HG02642 (cell line): ENCODE measurements around the gene PHKG1.
"Not testable (repeated sequence)": the region's sequence is repeated elsewhere in the genome, so short reads cannot be mapped to it uniquely, and the experiment has no call there.

Source experiments
- ATAC-seq: cut with Tn5 transposase; IDR thresholded peaks from one replicate; pipeline ENCODE4 v1.9.1; 2021; ENCODE audit warnings: mild to moderate bottlenecking; ENCODE audit not compliant: unreplicated experiment, poor library complexity

Gene PHKG1

DNA sequence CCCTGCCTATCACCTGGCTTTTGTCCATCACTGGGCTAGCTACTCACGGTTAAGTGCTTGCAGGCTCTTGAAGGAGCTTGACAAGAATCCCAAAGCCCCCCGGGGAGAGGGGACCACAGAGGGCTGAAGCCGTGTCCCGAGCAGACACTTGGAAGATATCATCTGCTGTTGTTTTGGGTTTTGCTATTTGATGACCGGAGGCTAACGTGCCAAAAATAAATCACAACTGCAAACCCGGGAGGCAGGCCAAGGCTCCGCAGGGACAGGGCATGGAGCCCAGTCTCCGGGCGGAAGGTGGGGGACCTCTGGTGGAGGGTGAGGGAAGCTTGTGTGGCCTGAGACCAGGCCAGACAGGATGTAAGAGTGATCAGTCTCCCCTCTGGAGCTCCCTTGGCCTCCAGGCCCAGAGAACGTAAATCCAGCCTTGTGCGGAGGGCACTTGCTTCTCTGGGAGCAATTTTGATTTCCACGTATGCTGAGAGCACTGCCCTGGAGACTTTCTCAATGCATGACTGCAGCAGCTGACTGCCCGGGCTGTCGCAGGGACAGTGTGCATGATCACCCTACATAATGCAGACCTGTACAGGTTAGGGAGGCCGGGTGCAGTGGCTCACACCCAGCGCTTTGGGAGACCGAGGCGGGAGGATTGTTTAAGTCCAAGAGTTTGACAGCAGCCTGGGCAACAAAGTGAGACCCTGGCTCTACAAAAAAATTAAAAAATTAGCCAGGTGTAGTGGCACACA, at the start of gene PHKG1:
PHKG1 (minus strand) TSS at position 164 of the 743 bp plus-strand sequence. CDS start 4,011 bp downstream, outside the sequence.
- no peak for ATAC-seq

DNA sequence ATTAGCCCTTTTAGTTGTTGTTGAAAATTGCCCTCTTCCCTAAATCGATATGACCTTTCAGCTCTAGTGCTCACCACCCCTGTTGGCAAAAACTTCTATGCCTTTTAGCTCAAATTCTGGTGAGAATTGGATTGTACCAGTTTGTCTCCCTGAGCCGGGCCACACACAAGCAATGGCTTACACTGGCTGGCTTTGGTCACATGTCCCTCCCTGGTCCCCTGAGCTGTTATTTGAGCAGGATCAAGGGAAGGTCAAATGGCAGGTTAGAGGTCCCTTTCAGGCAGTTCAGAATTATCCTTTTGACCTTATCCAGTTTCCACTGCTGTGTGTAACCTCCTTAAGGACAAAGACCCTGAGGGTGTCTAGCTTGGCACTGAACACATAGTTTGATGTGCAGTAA, 38.3 kb upstream of the PHKG1 start:
- not testable (repeated sequence) for ATAC-seq

DNA sequence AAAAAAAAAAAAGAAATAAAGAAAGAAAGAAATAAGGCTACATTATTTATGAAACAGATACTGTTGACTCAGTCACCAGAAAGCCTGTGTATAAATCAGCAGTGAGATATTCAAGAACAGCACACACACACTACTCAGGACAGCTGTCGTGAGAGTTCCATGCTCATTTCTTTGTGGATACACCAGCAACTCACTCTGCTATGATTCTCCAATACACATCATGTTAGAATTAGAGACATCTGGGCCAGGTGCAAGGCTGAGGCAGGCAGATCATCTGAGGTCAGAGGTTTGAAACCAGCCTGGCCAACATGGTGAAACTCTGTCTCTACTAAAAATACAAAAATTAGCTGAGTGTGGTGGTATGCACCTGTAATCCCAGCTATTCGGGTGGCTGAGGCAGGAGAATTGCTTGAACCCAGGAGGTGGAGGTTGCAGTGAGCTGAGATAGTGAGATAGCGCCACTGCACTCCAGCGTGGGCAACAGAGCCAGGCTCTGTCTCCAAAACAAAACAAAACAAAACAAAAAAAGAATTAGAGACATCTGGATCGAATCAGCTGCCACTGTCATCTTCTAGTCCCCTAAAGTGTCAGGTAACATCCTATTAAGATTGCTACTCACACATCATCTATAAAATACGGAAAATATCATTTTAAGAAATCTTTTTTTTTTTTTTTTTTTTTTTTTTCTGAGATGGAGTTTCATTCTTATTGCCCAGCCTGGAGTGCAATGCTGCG, 34.7 kb upstream of the PHKG1 start:
- no peak for ATAC-seq

DNA sequence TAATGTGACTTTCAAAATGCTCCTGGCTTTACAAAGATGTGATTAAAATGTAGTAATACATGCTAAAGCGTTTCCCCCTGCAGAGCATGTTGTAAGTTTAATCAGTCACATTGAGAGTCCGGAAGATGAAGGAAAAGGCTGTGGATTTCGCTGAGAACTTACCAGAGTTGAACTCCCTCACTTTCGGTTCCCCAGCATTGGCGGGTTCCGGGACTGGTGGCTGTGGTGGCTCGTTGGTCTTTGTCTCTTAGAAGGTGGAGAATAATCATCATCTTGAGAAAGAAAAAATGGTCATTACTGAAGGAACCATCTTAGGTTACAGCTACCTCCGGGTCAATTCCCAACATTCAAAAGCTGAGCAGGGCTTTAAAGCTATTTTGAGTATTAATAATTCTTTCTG, 33.1 kb upstream of the PHKG1 start:
- no peak for ATAC-seq

DNA sequence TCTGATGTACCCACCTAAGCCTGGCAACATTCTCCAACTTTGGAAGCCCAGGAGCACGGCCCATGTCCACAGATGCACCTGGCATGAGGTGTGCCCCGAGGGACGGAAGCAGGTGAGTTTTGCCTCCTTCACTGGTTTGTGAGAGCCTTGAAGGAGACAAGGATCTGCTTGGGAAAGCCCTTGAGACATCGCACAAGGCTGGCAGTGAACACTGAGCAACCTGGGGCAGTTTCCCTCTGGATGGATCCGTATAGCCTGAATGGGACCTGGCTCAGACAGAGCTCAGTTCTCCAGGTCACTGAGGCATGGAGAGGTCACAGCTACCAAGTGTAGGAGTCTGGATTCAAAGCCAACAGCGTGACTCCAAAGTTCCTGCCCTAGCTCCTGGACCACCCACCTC, 32.2 kb upstream of the PHKG1 start:
- no peak for ATAC-seq

DNA sequence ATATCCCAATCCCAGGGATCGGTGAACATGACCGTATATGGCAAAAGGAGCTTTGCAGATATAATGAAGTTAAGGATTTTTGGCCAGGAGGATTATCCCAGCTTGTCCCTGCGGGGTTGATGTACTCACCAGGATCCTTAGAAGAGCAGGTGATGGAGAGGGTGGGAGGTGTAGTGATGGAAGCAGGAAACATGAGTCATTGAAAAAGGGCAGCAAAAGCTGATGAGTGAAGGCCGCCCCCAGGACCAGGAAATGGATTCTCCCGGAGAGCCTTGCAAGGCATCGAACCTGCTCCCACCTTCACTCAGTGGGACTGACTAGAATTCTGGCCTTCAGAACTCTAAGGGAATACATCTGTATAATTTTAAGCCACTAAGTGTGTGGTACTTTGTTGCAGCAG, 28.7 kb upstream of the PHKG1 start:
- ATAC-seq = no peak

DNA sequence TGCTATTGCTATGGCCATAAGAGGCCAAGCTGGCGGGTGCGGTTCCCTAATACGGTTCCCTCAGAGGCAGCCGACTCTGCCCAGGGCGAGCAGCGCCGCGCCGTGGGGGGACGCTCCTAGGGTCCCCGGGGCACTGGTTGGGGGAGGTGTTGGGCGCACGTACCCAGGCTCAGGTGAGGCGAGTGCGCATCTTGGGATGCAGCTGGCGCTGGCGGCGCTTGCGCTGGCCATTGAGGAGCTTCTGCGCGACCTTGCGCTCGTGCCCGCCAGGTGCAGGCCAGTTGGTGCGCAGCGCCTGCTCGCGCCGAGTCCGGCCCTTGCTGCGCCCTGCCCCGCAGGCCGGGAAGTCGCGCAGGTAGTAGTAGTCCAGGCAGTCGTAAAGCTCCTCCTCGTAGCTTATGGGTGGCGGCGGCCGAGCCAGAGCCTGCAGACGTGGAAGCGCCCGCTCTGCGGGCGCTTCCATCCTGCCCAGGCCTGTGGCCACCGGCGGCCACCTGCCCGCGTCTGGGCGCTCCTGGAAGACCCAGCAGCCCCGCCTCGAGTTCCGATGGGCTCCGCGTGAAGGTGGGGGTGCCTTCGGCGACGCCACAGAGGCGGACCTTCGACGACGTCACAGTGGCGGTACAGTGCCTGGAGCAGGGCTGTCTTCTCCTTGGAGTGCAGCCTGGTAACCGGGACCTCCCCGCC, 23.2 kb upstream of the PHKG1 start, which contains the start of gene NUPR2:
NUPR2 (minus strand) TSS at position 566 of the 687 bp plus-strand sequence; CDS start at position 463, 103 bp downstream.
- ATAC-seq = no peak

DNA sequence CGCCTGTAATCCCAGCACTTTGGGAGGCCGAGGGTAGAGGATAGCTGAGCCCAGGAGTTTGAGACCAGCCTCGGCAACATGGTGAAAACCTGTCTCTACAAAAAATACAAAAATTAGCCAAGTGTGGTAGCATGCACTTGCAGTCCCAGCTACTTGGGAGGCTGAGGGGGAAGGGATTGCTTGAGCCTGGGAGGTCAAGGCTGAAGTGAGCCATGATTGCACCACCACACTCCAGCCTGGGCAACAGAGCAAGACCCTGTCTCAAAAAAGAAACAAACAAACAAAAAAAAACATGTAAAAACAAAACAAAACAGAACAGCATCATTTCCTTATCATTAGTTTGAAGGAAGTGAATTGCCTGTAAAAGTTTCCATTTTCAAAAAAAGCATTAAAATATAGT, 19.5 kb upstream of the PHKG1 start:
- not testable (repeated sequence) for ATAC-seq

DNA sequence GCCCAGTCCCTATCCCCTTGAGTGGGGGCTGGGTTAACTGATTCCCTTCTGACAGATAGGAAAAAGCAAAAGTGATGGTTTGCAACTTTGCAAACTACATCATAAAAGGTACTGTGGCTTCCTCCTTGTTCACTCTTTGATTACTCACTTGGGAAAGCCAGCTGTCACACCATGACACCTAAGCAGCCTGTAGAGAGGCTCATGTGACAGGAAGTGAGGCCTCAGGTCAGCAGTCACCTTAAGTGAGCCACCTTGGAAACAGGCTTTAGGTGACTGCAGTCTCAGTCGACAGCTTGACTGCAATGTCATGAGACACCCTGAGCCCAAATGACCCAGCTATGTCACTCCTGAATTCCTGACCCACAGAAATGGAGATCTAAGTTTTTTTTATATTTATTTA, 17.9 kb upstream of the PHKG1 start:
- ATAC-seq = no peak

DNA sequence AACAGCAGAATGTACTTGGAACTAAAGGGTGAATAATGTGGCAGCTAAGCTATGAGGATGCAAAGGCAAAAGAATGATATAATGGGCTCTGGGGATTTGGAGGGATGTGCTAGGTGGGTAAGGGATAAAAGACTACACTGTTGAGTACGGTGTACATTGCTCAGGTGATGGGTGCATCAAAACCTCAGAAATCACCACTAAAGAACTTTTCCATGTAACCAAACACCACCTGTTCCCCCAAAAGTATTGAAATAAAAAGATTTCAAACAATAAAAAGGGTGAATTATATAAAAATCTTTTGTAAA, 15.2 kb upstream of the PHKG1 start:
- no peak for ATAC-seq

DNA sequence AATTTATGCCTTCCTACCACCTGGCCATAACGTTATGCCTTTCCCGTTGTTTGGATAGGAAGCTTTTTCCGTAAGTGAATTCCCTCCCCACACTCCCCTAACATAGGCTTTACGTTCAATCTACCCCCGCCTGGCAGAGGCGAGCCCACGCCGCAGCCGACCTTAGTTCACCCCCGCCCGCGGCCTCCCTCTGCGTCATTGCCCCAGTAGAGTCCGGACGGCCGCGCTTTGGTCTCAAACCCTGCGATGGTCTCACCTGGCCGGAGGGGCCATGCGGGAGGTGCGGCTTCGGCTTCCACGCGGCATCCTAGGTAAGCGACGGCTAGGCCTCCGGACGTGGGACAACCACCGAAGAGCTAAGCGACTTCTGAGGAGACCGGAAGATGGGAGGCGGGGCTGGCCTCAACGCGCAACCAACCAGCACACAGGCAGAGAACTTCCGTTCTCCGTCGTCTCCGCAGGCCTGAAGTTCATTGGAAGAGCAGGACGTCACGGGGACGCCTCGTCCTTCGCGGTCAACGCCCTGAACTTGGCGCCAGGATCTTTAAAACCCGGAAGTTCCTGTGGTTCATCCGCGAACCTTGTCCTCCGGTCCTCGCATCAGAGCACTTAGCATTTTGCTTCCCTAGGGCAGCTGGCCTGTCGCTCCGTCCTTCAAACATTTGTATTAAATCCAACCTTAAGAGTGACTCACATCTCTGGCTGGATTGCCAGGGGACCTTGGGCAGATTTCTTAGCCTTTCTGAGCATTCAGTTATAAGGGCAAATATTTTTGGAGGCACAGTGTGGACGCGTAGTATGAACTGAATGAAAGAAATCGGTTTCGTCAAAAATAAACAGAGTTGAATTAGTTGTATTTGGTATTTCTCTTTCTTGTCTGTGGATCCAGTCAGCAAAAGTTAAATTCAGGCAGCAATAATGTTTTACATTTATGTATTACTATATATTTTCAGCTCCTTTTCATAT, 13.6 kb upstream of the PHKG1 start, which contains the start of gene CHCHD2:
CHCHD2 (minus strand) TSS at position 369 of the 966 bp plus-strand sequence; CDS start at position 306, 63 bp downstream.
- ATAC-seq = peak; percentile 100

DNA sequence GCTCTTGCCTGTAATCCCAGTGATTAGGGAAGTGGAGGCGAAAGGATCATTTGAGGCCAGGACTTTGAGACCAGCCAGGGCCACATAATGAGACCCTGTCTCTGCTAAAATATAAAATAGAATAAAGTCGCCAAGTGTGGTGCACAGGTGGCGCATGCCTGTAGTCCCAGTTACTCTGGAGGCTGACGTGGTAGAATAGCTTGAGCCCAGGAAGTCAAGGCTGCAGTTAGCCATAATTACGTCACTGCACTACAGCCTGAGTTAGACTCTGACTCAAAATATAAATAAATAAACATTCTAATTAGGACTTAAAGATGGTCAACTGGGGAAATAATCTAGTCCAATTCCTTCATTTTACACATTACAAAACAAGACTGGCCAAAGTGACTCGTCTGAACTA, 12.8 kb upstream of the PHKG1 start:
- no peak for ATAC-seq

DNA sequence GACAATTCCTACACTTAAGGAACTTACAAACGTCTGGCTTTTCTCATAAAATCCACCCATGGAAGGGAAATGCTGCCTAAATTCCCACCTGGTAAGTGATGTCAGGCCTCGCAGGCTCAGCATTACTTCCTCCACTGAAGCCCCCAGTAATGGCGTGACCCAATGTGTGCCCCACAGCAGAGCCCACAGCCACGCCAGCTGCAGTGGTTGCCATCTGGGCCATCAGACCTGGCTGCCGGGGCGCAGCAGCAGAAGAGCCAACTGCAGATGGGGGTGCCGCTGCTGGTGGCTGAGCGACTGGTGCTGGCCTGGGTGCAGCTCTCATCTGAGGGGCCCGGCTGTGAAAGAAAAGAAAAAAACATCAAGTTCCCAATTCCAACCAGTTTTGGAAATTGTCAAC, 11.4 kb upstream of the PHKG1 start:
- not testable (repeated sequence) for ATAC-seq

DNA sequence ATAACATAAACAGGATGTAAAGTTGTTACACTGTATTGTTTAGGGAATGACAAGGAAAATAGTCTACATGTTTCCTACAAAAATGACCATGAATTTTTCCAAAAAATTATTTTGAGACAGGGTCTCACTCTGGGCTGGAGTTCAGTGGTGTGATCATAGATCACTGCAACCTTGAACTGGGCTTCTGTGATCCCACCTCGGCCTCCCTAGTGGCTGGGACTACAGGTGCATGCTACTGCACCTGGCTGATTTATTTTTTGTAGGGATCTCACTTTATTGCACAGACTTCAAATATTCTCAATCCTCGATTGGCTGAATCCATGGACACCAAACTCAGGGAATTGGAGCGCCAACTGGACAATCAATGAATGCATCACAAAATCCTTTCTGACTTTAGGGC, 6.9 kb upstream of the PHKG1 start:
- no peak for ATAC-seq

DNA sequence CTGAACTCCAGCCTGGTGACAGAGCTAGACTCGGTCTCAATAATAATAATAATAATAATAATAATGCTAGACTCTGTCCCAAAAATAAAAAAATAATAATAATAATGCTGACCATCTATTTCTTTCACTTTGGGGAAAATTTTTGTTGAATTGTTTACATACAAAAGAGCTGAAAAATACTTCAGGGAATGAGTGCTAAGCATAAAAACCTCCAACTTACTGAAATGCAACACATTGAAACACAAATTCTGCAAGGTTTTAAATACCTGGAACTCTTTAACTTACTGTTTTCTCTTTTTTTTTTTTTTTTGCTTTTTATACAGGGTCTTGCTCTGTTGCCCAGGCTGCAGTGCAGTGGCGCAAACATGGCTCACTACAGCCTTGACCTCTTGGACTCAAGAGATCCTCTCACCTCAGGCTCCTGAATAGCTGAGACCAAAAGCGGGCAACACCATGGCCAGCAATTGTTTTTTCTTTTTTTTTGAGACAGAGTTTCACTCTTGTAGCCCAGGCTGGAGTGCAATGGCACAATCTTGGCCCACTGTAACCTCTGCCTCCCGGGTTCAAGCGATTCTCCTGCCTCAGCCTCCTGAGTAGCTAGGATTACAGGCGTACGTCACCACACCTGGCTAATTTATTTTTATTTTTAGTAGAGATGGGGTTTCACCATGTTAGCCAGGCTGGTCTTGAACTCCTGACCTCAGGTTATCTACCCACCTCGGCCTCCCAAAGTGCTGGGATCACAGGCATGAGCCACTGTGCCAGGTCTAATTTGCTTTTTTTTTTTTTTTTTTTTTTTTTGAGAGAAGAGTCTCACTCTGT, 5.6 kb upstream of the PHKG1 start:
- not testable (repeated sequence) for ATAC-seq

DNA sequence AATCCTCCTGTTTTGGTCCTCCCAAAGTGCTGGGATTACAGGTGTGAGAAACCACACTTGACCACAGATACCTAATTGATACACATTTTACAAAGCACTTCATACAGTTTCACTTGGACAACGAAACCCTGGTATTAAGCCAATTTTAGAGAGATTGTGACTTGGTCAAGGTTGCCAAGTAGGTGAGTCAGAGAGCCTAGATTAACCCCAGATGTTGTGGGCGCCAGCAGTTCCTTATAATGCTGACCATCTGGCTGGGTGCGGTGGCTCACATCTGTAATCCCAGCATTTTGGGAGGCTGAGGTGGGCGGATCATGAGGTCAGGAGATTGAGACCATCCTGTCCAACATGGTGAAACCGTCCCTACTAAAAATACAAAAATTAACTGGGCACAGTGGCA, 4.9 kb upstream of the PHKG1 start:
- no peak for ATAC-seq

DNA sequence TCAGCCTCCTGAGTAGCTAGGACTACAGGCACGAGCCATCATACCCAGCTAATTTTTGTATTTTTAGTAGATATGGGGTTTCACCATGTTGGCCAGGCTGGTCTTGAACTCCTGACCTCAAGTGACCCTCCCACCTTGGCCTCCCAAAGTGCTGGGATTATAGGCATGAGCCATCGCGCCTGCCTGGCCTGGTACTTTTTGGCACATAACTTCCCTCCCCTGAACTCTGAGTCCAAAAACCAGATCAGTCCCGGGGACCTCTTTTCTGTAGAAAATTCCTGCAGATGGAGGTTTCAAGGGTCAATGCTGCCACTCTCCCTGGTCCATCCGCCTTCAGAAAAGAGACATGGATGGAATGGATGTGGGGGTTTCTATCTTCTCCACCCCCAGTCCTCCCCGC, 364 bp downstream of the PHKG1 start:
- ATAC-seq = not testable (repeated sequence)

DNA sequence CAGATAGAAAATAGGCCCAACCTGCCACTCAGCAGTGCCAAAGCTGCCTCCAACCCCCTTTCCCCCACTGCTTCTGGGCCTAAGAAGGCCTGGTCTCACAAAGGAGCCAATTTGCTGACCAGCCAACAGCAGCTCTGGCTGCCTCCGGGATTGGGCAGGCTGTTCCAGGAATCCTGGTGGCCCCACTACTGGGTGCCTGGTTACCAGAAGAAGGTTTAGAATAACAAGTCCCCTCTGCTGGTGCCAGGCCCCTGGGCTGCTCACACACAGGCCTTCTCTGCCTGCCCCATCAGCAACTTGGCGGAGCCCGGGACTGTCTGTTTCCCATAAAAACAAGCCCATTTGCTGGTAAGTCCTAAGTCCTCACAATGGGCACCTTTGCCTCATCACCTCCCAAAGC, 1.2 kb downstream of the PHKG1 start:
- ATAC-seq = no peak

DNA sequence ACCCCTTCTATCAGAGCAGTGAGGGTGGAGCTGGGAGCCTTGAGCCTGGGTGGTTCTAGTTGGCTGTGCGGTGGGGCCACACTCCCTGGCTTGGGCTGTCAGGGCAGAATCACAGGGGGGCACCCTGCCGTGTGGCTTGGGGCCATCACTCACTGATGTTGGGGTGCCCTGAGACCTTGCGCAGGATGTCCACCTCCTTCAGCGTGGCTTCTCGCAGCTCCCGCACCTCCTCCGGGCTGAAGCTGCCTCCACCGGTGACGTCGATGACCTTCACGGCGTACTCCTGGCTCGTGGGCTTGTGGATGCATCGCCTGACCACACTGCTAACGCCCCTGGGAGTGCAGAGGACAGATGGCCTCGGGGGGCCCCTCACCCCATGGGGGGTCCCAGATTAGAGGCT, 5.3 kb downstream of the PHKG1 start:
- no peak for ATAC-seq
